Common myeloid progenitor, CD34-positive (primary cell): ENCODE data around the gene FAM20B.
A peak's percentile ranks its signal among the peaks of the same experiment; 100 is the strongest.

Experiments used
- CTCF ChIA-PET: fragments of 350-600 bp; sonication (Branson Sonifier 250); formaldehyde crosslinking; loops from one replicate; lab custom pipeline; 2021; ENCODE audit warnings: antibody characterized with exemption; lab: Charles Lee
- POLR2A ChIA-PET: fragments of 350-600 bp; sonication (Branson Sonifier 250); formaldehyde crosslinking; loops from one replicate; lab custom pipeline; 2021; ENCODE audit warnings: antibody characterized with exemption; lab: Charles Lee
- DNase-seq, 3 donors: peaks; one replicate each; pipeline versions ENCODE4 v3.0.0 to v3.0.0-alpha.2; 2013
- H3K27ac ChIP-seq, 2 experiments: 1 replicate in 1 of 2; 2 replicates in 1 of 2; pipeline ENCODE4 v1.7.0; 2013; ENCODE audit warnings: inconsistent platforms in 2 of 2, low read length in 2 of 2, mild to moderate bottlenecking in 2 of 2, low read depth in 1 of 2, moderate library complexity in 1 of 2; ENCODE audit not compliant: severe bottlenecking in 2 of 2, insufficient read depth in 1 of 2, poor library complexity in 1 of 2
- H3K27me3 ChIP-seq, 5 experiments: replicated peaks in 2 of 5; 1 replicate in 3 of 5; 2 replicates in 2 of 5; pipeline versions ENCODE4 v1.6.1 to v1.7.0; 2013; ENCODE audit warnings: low read length in 4 of 5, mild to moderate bottlenecking in 2 of 5, moderate library complexity in 2 of 5, inconsistent platforms in 1 of 5; ENCODE audit not compliant: insufficient read depth in 5 of 5, control insufficient read depth in 4 of 5
- H3K36me3 ChIP-seq, 4 experiments: 1 replicate in 2 of 4; 2 replicates in 2 of 4; pipeline versions ENCODE4 v1.6.1 to v1.7.0; 2013; ENCODE audit warnings: low read length in 3 of 4, control low read depth in 1 of 4, mild to moderate bottlenecking in 1 of 4; ENCODE audit not compliant: control insufficient read depth in 4 of 4, insufficient read depth in 4 of 4
- H3K4me1 ChIP-seq, 4 experiments: 1 replicate in 3 of 4; 2 replicates in 1 of 4; pipeline versions ENCODE4 v1.6.1 to v1.7.1; 2013; ENCODE audit warnings: low read length in 3 of 4, mild to moderate bottlenecking in 3 of 4, control low read depth in 1 of 4, inconsistent platforms in 1 of 4, moderate library complexity in 1 of 4; ENCODE audit not compliant: control insufficient read depth in 4 of 4, insufficient read depth in 4 of 4; ENCODE audit errors: control extremely low read depth in 1 of 4
- H3K4me3 ChIP-seq, 7 experiments: 1 replicate in 4 of 7; 2 replicates in 3 of 7; pipeline versions ENCODE4 v1.5.1 to v1.7.0; 2013; ENCODE audit warnings: mild to moderate bottlenecking in 7 of 7, low read length in 6 of 7, moderate library complexity in 6 of 7, inconsistent platforms in 2 of 7, low read depth in 2 of 7, control low read depth in 1 of 7; ENCODE audit not compliant: insufficient read depth in 4 of 7, control insufficient read depth in 1 of 7; ENCODE audit errors: extremely low read depth in 1 of 7
- H3K9me3 ChIP-seq, 5 experiments: 1 replicate in 4 of 5; 2 replicates in 1 of 5; pipeline versions ENCODE4 v1.6.1 to v1.7.1; 2013; ENCODE audit warnings: low read length in 4 of 5, mild to moderate bottlenecking in 2 of 5, inconsistent platforms in 1 of 5, low read depth in 1 of 5, moderate library complexity in 1 of 5; ENCODE audit not compliant: control insufficient read depth in 4 of 5, insufficient read depth in 2 of 5; ENCODE audit errors: control extremely low read depth in 1 of 5
- WGBS: methylation state at CpG from one replicate; pipeline ENCODE4 v1.1.5; 2013; ENCODE audit not compliant: insufficient coverage; 5-methylcytosine and 5-hydroxymethylcytosine counted together

The FAM20B gene

DNA sequence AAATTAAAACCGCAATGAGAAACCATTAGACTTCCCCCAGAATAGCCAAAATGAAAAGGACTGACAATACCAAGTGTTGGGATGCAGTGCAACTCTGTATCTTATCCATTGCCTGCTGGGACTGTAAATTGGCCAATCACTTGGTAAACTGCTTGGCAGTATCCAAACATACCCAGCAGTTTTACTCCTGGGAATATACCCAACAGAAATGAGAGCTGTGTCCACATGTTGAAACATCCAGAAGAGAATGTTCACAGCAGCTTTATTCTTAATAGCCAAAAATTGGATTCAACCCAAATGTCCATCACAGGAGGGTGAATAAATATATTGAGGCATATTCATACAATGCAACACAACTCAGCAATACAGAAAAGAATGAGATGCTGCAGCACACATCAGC lies 13.7 kb upstream of the FAM20B start:
- Histone ChIP-seq H3K27ac (no peak overlapping the region), H3K27me3 (no peaks in the 10 kb centered on the region), H3K4me3 (no peak overlapping the region), H3K9me3 (no peaks in the 10 kb centered on the region), H3K36me3 (no peaks in the 10 kb centered on the region), H3K4me1 (peaks cover 0 to 13% (median 10%) of the 10 kb centered on the region in 4 experiments)
- ChIA-PET POLR2A (no interaction called here), CTCF (no interaction called here)
- DNase-seq = no peak
- no CpG with 5 or more reads among the region's 1 CpG for WGBS

DNA sequence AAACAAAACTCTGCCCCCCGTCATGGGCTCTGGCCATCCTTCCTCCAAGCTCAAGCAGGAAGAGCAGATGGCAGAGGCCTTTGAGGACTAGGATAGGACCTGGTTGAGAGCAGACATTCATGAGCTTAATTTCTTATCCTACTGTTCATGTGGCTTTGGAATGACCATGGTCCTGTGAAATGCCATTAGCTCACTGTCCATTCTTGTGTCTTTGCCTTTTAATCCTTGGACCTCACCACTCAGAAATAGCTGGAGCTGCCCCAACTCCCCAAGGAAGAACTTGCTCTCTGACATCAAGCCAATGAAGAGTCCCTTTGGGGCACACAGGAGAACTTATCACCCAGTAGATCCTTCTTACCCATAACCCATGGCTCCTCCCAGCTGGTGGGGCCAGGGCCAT lies 11.6 kb upstream of the FAM20B start:
- WGBS = no CpG with 5 or more reads among the region's 1 CpG
- DNase-seq = no peak
- no peaks in the 10 kb centered on the region for H3K36me3 ChIP-seq
- POLR2A ChIA-PET = interaction anchor here (0.6 kb wide), 1 partner anchor 426 kb away, joined by 4 read pairs; no protein-coding TSS in a partner anchor
- H3K27ac ChIP-seq = no peak overlapping the region
- H3K4me1 ChIP-seq = peaks cover 0 to 16% (median 12%) of the 10 kb centered on the region in 4 experiments
- no peaks in the 10 kb centered on the region for H3K27me3 ChIP-seq
- no peaks in the 10 kb centered on the region for H3K9me3 ChIP-seq
- H3K4me3 ChIP-seq = no peak overlapping the region
- CTCF ChIA-PET = interaction anchor here (0.6 to 5.9 kb wide), 3 partner anchors 9 to 443 kb away, joined by 3 to 50 read pairs (median 5); no protein-coding TSS in a partner anchor

GRCh38 chr1:179015396-179015795 lies 10.3 kb upstream of the FAM20B start:
- Histone ChIP-seq H3K27ac (no peak overlapping the region), H3K4me1 (peaks cover 0 to 16% (median 12%) of the 10 kb centered on the region in 4 experiments), H3K36me3 (no peaks in the 10 kb centered on the region), H3K27me3 (no peaks in the 10 kb centered on the region), H3K9me3 (no peaks in the 10 kb centered on the region), H3K4me3 (no peak overlapping the region)
- DNase-seq = no peak
- ChIA-PET POLR2A (no interaction called here), CTCF (interaction anchor here (0.8 to 5.9 kb wide), 2 partner anchors 10 to 136 kb away, joined by 3 to 50 read pairs; no protein-coding TSS in a partner anchor)
- no CpG with 5 or more reads among the region's 2 CpGs for WGBS

GRCh38 chr1:179016706-179017382 lies 8.8 kb upstream of the FAM20B start:
- peak overlapping the region in 1 of 2 experiments; percentile 73 for H3K27ac ChIP-seq
- peak; percentile 69 to 77 (median 71) for DNase-seq
- H3K4me3 ChIP-seq = peak overlapping the region in 3 of 7 experiments; percentile 35 to 54 (median 36)
- H3K36me3 ChIP-seq = no peaks in the 10 kb centered on the region
- no peaks in the 10 kb centered on the region for H3K27me3 ChIP-seq
- ChIA-PET POLR2A (no interaction called here), CTCF (interaction anchor here (0.8 to 5.9 kb wide), 4 partner anchors 12 to 485 kb away, joined by 3 to 50 read pairs (median 4); no protein-coding TSS in a partner anchor)
- WGBS = 10% methylated on average over 4 of the region's 5 CpGs
- no peaks in the 10 kb centered on the region for H3K9me3 ChIP-seq
- peaks cover 0 to 16% (median 12%) of the 10 kb centered on the region in 4 experiments for H3K4me1 ChIP-seq

DNA sequence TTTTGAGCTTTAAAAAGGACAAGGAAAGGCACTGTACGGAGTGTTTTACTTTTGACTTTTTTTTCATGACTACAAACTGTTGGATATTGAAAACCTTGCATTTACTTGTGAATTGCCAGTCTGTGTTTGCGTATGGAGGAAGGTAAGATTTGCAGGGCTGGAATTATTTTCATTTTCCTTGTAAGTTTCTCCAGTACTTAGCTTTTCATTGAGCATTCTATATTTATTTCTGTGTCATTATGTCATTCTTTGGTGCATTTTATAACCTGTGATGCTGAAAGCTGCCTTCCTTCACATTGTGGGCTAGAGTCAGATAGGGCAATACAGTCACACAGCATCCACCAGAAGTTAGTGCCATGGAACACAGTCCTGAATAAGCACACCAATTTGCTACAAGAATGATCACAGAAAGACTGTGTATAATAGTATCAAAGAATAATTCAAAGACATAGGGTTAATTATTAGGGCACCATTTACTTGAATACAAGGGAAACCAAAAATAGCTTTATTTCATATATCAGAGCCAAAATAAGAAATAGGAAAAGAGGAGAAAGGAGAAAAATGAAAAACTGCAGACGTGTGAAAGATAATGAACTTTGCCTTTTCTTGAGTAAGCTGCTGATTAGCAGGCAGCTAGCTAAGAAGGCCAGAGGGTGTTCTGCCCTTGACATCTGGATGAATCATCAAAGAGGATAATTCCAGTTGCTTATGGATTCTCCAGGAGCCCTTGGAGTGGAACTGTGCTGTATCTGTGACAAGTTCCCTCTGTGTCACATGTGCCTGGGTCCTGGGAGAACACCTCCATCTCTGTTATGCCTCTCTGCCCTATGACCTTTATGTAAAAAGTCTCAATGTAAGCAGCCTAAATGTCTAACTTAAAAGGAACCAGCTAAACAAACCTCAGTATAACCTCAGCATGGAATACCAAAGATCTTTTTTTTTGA lies 8.0 kb upstream of the FAM20B start:
- 40% methylated on average over 2 of the region's 3 CpGs for WGBS
- DNase-seq = no peak
- no peaks in the 10 kb centered on the region for H3K9me3 ChIP-seq
- H3K27ac ChIP-seq = peak overlapping the region in 1 of 2 experiments; percentile 73
- H3K36me3 ChIP-seq = no peaks in the 10 kb centered on the region
- CTCF ChIA-PET = interaction anchor here (0.7 to 5.9 kb wide), 4 partner anchors 12 to 516 kb away, joined by 3 to 50 read pairs (median 4); no protein-coding TSS in a partner anchor
- peak overlapping the region in 2 of 7 experiments; percentile 35 to 54 for H3K4me3 ChIP-seq
- H3K4me1 ChIP-seq = peaks cover 0 to 19% (median 12%) of the 10 kb centered on the region in 4 experiments
- POLR2A ChIA-PET = interaction anchor here (0.5 kb wide), 1 partner anchor 42 kb away, joined by 5 read pairs; no protein-coding TSS in a partner anchor
- no peaks in the 10 kb centered on the region for H3K27me3 ChIP-seq

DNA sequence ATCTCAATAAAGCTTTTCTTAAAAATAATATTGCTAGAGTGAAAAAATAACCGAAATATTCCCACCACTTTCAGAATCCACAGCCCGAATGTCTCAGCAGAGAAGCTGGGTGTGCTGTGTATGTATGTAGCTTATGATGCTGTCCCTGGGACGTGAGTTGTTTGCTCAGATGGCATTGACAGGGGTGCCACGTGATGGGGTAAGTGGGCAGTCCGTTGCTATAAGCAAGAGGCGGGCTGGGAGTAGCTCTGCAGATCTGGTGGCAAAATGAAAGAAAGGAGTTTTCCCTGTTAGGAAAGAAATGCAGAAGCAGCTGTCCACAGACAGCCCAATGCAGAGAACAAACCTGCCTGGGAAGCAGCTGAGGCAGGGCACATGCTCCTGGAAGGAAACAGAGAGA lies 3.8 kb upstream of the FAM20B start:
- CTCF ChIA-PET = no interaction called here
- peak overlapping the region in 2 of 7 experiments; percentile 26 to 30 for H3K4me3 ChIP-seq
- H3K36me3 ChIP-seq = no peaks in the 10 kb centered on the region
- POLR2A ChIA-PET = no interaction called here
- WGBS = 36% methylated on average over 5 of the region's 6 CpGs
- H3K27ac ChIP-seq = no peak overlapping the region
- H3K9me3 ChIP-seq = no peaks in the 10 kb centered on the region
- no peaks in the 10 kb centered on the region for H3K27me3 ChIP-seq
- peaks cover 3 to 19% (median 13%) of the 10 kb centered on the region in 4 experiments for H3K4me1 ChIP-seq
- peak in 2 of 3 donors; percentile 34 to 51 for DNase-seq
